Smooth muscle cell (in vitro differentiated cells): ENCODE results near the gene SMYD4. TPM values are rescaled to one million over a fixed set of nuclear protein-coding genes. Genes with fewer than 3 reads are reported as not detected.

Source experiments
- DNase-seq: peaks from one replicate; lab custom pipeline; 2025; ENCODE audit not compliant: unreplicated experiment; lab: John Stamatoyannopoulos, UW
- H2AFZ ChIP-seq: fragments of 200-600 bp; sonication (generic); 2 replicates; pipeline ENCODE4 v1.6.0; 2016; ENCODE audit warnings: antibody characterized with exemption, low read depth, mild to moderate bottlenecking
- H3F3A ChIP-seq: fragments of 200-600 bp; sonication (generic); 2 replicates; pipeline ENCODE4 v1.6.0; 2017; ENCODE audit warnings: antibody characterized with exemption, low read depth
- H3K27ac ChIP-seq: fragments of 200-600 bp; sonication (generic); 2 replicates; pipeline ENCODE4 v1.5.1; 2016; ENCODE audit warnings: low read depth, mild to moderate bottlenecking
- H3K27me3 ChIP-seq: fragments of 200-600 bp; sonication (generic); 2 replicates; pipeline ENCODE4 v1.6.1; 2016; ENCODE audit warnings: low read depth, mild to moderate bottlenecking
- H3K36me3 ChIP-seq: fragments of 200-600 bp; sonication (generic); 2 replicates; pipeline ENCODE4 v1.5.1; 2016; ENCODE audit warnings: low read depth
- H3K4me1 ChIP-seq: fragments of 200-600 bp; sonication (generic); 2 replicates; pipeline ENCODE4 v1.5.1; 2016; ENCODE audit warnings: low read depth
- H3K4me2 ChIP-seq: fragments of 200-600 bp; sonication (generic); 2 replicates; pipeline ENCODE4 v1.6.0; 2016; ENCODE audit warnings: mild to moderate bottlenecking
- H3K4me3 ChIP-seq: fragments of 200-600 bp; sonication (generic); 2 replicates; pipeline ENCODE4 v1.5.1; 2016; ENCODE audit warnings: mild to moderate bottlenecking
- H3K79me2 ChIP-seq: fragments of 200-600 bp; sonication (generic); 2 replicates; pipeline ENCODE4 v1.6.0; 2016; ENCODE audit warnings: low read depth, mild to moderate bottlenecking
- H3K9ac ChIP-seq: fragments of 200-600 bp; sonication (generic); 2 replicates; pipeline ENCODE4 v1.6.0; 2016; ENCODE audit warnings: low read depth
- H3K9me3 ChIP-seq: fragments of 200-600 bp; sonication (generic); replicated peaks from 2 replicates; pipeline ENCODE4 v1.5.1; 2016; ENCODE audit warnings: low read depth
- H4K20me1 ChIP-seq: fragments of 200-600 bp; sonication (generic); 2 replicates; pipeline ENCODE4 v1.6.0; 2016; ENCODE audit warnings: low read depth
- WGBS: methylation state at CpG from one replicate; pipeline ENCODE4 v1.1.7; 2016; ENCODE audit warnings: low lambda C conversion rate; 5-methylcytosine and 5-hydroxymethylcytosine counted together
- polyA plus RNA-seq: library from polyadenylated mRNA; unstranded; fragments of >200 nt; fragmentation: Nextera tagmentation; extraction: Ambion mirVana; gene quantifications from 2 replicates; pipeline ENCODE4 v1.2.1, GENCODE V29; 2016
- total RNA-seq: library from RNA; depleted of rRNA; stranded (reverse); fragments of >200 nt; gene quantifications from 2 replicates; pipeline ENCODE4 v1.2.3, GENCODE V29; 2014
- TF ChIP-seq, protein P1 (sequence below): fragments of 200-600 bp; sonication (generic); IDR thresholded peaks from 2 replicates; pipeline ENCODE4 v1.5.1; 2017; ENCODE audit warnings: borderline replicate concordance, mild to moderate bottlenecking, antibody characterized with exemption; ENCODE audit not compliant: insufficient read depth, poor library complexity, severe bottlenecking

The SMYD4 gene
- total and polyA plus RNA-seq, 2 experiments from 2014 or later: 9.5 to 11.1 TPM

GRCh38 chr17:1759529-1759928 lies 70.2 kb downstream of the SMYD4 start:
- Histone ChIP-seq H3K27me3 (no peaks in the 10 kb centered on the region), H3F3A (peaks cover 8% of the 10 kb centered on the region), H3K27ac (no peak overlapping the region), H3K36me3 (no peaks in the 10 kb centered on the region), H3K4me3 (no peak overlapping the region), H2AFZ (no peak overlapping the region), H3K9me3 (no peaks in the 10 kb centered on the region), H3K4me2 (no peak overlapping the region), H3K79me2 (no peaks in the 10 kb centered on the region), H3K9ac (no peak overlapping the region), H3K4me1 (peaks cover 18% of the 10 kb centered on the region), H4K20me1 (no peaks in the 10 kb centered on the region)
- WGBS: 86% methylated on average over 5 of the region's 5 CpGs
- DNase-seq: no peak
- TF ChIP-seq, protein P1, sequence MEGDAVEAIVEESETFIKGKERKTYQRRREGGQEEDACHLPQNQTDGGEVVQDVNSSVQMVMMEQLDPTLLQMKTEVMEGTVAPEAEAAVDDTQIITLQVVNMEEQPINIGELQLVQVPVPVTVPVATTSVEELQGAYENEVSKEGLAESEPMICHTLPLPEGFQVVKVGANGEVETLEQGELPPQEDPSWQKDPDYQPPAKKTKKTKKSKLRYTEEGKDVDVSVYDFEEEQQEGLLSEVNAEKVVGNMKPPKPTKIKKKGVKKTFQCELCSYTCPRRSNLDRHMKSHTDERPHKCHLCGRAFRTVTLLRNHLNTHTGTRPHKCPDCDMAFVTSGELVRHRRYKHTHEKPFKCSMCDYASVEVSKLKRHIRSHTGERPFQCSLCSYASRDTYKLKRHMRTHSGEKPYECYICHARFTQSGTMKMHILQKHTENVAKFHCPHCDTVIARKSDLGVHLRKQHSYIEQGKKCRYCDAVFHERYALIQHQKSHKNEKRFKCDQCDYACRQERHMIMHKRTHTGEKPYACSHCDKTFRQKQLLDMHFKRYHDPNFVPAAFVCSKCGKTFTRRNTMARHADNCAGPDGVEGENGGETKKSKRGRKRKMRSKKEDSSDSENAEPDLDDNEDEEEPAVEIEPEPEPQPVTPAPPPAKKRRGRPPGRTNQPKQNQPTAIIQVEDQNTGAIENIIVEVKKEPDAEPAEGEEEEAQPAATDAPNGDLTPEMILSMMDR: no peak

GRCh38 chr17:1758807-1759206 lies 70.9 kb downstream of the SMYD4 start:
- H4K20me1 ChIP-seq: no peaks in the 10 kb centered on the region
- no peaks in the 10 kb centered on the region for H3K79me2 ChIP-seq
- H2AFZ ChIP-seq: no peak overlapping the region
- H3K36me3 ChIP-seq: no peaks in the 10 kb centered on the region
- no peaks in the 10 kb centered on the region for H3K9me3 ChIP-seq
- H3K4me1 ChIP-seq: peaks cover 16% of the 10 kb centered on the region
- TF ChIP-seq, protein P1: no peak
- no peaks in the 10 kb centered on the region for H3K27me3 ChIP-seq
- no peak overlapping the region for H3K27ac ChIP-seq
- WGBS: 94% methylated on average over 15 of the region's 15 CpGs
- H3K4me2 ChIP-seq: no peak overlapping the region
- DNase-seq: no peak
- H3K4me3 ChIP-seq: no peak overlapping the region
- H3K9ac ChIP-seq: no peak overlapping the region
- H3F3A ChIP-seq: peaks cover 8% of the 10 kb centered on the region

- Histone ChIP-seq H3K9ac (no peak overlapping the region), H3K4me3 (no peak overlapping the region), H3K27me3 (no peaks in the 10 kb centered on the region), H3K36me3 (no peaks in the 10 kb centered on the region), H2AFZ (no peak overlapping the region), H4K20me1 (no peaks in the 10 kb centered on the region), H3F3A (no peaks in the 10 kb centered on the region), H3K4me2 (no peak overlapping the region), H3K9me3 (no peaks in the 10 kb centered on the region), H3K4me1 (peaks cover 9% of the 10 kb centered on the region), H3K79me2 (no peaks in the 10 kb centered on the region), H3K27ac (no peak overlapping the region)
- WGBS: 62% methylated on average over 17 of the region's 17 CpGs
- TF ChIP-seq, protein P1: no peak
- no peak for DNase-seq
These were observed 73.9 kb downstream of the SMYD4 start for GRCh38 chr17:1755827-1756262.

GRCh38 chr17:1755252-1755826 lies 74.4 kb downstream of the SMYD4 start:
- 94% methylated on average over 16 of the region's 20 CpGs for WGBS
- Histone ChIP-seq H3F3A (no peaks in the 10 kb centered on the region), H2AFZ (no peak overlapping the region), H3K9ac (no peak overlapping the region), H3K4me3 (no peak overlapping the region), H3K36me3 (no peaks in the 10 kb centered on the region), H3K4me2 (no peak overlapping the region), H3K9me3 (no peaks in the 10 kb centered on the region), H3K79me2 (no peaks in the 10 kb centered on the region), H3K27me3 (no peaks in the 10 kb centered on the region), H3K4me1 (peaks cover 9% of the 10 kb centered on the region), H4K20me1 (no peaks in the 10 kb centered on the region), H3K27ac (no peak overlapping the region)
- TF ChIP-seq, protein P1: no peak
- DNase-seq: no peak
